K562 (cell line): ENCODE measurements around the gene POLR3GL. TPM values are rescaled to one million over a fixed set of nuclear protein-coding genes. Genes with fewer than 3 reads are reported as not detected.

Experiments
- EWSR1 ChIP-seq: fragments of 450-650 bp; IDR thresholded peaks from 2 replicates; pipeline ENCODE4 v1.6.1; 2018; ENCODE audit warnings: borderline replicate concordance, mild to moderate bottlenecking, low read depth, moderate library complexity; ENCODE audit not compliant: partially characterized antibody
- KLF10 ChIP-seq: fragments of 250-450 bp; sonication (Bioruptor Pico); IDR thresholded peaks from 2 replicates; pipeline ENCODE4 v1.6.1; 2021; ENCODE audit warnings: matching md5 sums
- MCM5 ChIP-seq: fragments of 450-650 bp; IDR thresholded peaks from 2 replicates; pipeline ENCODE4 v1.6.1; 2016; ENCODE audit warnings: low read depth
- MTA3 ChIP-seq: fragments of 450-650 bp; formaldehyde crosslinking; IDR thresholded peaks from 2 replicates; pipeline ENCODE4 v1.6.1; 2017; ENCODE audit warnings: mild to moderate bottlenecking, borderline replicate concordance
- TAL1 ChIP-seq: fragments of 450-650 bp; IDR thresholded peaks from 2 replicates; pipeline ENCODE4 v1.6.1; 2016; ENCODE audit warnings: mild to moderate bottlenecking
- TGIF2 ChIP-seq: sonication (generic); formaldehyde crosslinking; IDR thresholded peaks from 2 replicates; pipeline ENCODE4 v1.8.1; 2022; ENCODE audit warnings: mild to moderate bottlenecking, missing genetic modification reagents, moderate library complexity
- ZBTB7A ChIP-seq: IDR thresholded peaks from 2 replicates; pipeline ENCODE4 v1.6.1; 2011; ENCODE audit warnings: low read depth, mild to moderate bottlenecking, low read length, moderate library complexity, borderline replicate concordance; ENCODE audit not compliant: control insufficient read depth
- ZFP1 ChIP-seq: fragments of 450-650 bp; formaldehyde crosslinking; IDR thresholded peaks from 2 replicates; pipeline ENCODE4 v1.4.0; 2020; ENCODE audit warnings: mild to moderate bottlenecking, mixed read lengths
- ZSCAN32 ChIP-seq: fragments of 450-650 bp; formaldehyde crosslinking; IDR thresholded peaks from 2 replicates; pipeline ENCODE4 v1.4.0; 2020; ENCODE audit warnings: mild to moderate bottlenecking, moderate library complexity
- polyA plus RNA-seq, 8 experiments: library from polyadenylated mRNA; depleted of rRNA in 4 of 8; stranded (reverse) in 5 of 8; unstranded in 3 of 8; fragments of >200 nt; fragmentation: Nextera tagmentation in 2 of 8; fragmentation: Illumina TruSeq in 1 of 8; extraction: Ambion mirVana in 2 of 8; extraction: Trizol in 1 of 8; gene quantifications; 2 replicates each; pipeline versions ENCODE4 v1.2.1 to v1.2.3, GENCODE V29; 2011 to 2014; ENCODE audit warnings: inconsistent platforms in 1 of 8, missing spikeins in 1 of 8
- total RNA-seq, 7 experiments: library from RNA; depleted of rRNA in 6 of 7; stranded (reverse); fragments of >200 nt in 6 of 7; fragmentation: Illumina TruSeq in 2 of 7; extraction: Trizol in 2 of 7; gene quantifications; 2 replicates each; pipeline versions ENCODE4 v1.2.1 to v1.2.3, GENCODE V29; 2011 to 2021; ENCODE audit warnings: low replicate concordance in 1 of 7
- TF ChIP-seq, protein P1 (sequence below): sonication (generic); formaldehyde crosslinking; IDR thresholded peaks from 2 replicates; pipeline ENCODE4 v1.8.0; 2023; ENCODE audit warnings: mild to moderate bottlenecking, missing genetic modification reagents
- TF ChIP-seq, protein P2 (sequence below): sonication (generic); formaldehyde crosslinking; IDR thresholded peaks from 2 replicates; pipeline ENCODE4 v1.8.0; 2022; ENCODE audit warnings: mild to moderate bottlenecking, missing genetic modification reagents
- TF ChIP-seq, protein P3 (sequence below): IDR thresholded peaks from 2 replicates; pipeline ENCODE4 v1.6.1; 2011; ENCODE audit warnings: borderline replicate concordance, low read depth, mild to moderate bottlenecking, moderate library complexity, low read length; ENCODE audit not compliant: insufficient read depth, poor library complexity, severe bottlenecking
- TF ChIP-seq, protein P4 (sequence below): sonication (generic); formaldehyde crosslinking; IDR thresholded peaks from 2 replicates; pipeline ENCODE4 v1.9.0; 2022; ENCODE audit warnings: mild to moderate bottlenecking, missing genetic modification reagents
- TF ChIP-seq, protein P5 (sequence below): fragments of 450-650 bp; formaldehyde crosslinking; IDR thresholded peaks from 2 replicates; pipeline ENCODE4 v1.4.0; 2020; ENCODE audit warnings: mild to moderate bottlenecking, moderate library complexity
- TF ChIP-seq, protein P6 (sequence below): IDR thresholded peaks from 2 replicates; pipeline ENCODE4 v1.6.1; 2011; ENCODE audit not compliant: insufficient read length; ENCODE audit errors: extremely low read depth

The POLR3GL gene
- total and polyA plus RNA-seq, 9 of the 15 experiments (the other 6 are each of a cell fraction or from before 2014, with no cell fraction given) = 14.6 to 48.4 (median 38.2) TPM

DNA sequence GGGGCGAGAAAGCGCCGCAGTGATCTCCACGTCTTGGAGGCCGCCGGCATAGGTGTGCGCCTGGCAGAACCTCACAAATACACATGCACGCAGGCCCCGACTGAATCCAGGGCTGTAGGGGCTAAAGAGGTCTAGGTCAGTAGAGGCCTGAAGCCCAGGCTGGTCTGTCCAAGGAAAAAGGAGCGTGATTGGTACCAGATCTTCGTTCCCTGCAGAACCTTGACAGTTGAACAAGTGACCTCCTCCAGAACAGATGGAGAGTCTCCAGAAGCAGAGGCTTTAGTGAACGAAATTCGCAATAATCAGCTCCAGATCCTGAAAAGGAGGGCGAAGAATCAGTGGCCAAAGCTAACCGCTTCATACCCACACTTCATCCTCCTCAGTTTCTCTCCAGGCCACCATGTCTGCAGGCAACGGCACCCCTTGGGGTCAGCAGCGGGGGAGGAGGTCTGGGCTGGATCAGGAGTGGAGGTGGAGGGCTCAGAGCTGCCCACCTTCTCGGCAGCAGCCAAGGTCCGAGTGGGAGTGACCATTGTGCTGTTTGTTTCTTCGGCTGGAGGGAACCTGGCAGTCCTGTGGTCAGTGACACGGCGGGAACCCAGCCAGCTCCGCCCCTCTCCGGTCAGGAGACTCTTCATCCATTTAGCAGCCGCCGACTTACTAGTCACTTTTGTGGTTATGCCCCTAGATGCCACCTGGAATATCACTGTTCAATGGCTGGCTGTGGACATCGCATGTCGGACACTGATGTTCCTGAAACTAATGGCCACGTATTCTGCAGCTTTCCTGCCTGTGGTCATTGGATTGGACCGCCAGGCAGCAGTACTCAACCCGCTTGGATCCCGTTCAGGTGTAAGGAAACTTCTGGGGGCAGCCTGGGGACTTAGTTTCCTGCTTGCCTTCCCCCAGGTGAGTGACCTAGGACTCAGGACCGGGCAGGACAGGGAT lies 45.2 kb upstream of the POLR3GL start (continued):
- TF ChIP-seq, protein P1, sequence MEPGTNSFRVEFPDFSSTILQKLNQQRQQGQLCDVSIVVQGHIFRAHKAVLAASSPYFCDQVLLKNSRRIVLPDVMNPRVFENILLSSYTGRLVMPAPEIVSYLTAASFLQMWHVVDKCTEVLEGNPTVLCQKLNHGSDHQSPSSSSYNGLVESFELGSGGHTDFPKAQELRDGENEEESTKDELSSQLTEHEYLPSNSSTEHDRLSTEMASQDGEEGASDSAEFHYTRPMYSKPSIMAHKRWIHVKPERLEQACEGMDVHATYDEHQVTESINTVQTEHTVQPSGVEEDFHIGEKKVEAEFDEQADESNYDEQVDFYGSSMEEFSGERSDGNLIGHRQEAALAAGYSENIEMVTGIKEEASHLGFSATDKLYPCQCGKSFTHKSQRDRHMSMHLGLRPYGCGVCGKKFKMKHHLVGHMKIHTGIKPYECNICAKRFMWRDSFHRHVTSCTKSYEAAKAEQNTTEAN (CRISPR knock-in tag) = no peak
- TF ChIP-seq ZSCAN32 (CRISPR knock-in tag) (no peak), ZBTB7A (no peak; the same call in 1 of the 2 replicates), TAL1 (no peak), KLF10 (CRISPR knock-in tag) (no peak), ZFP1 (CRISPR knock-in tag) (no peak), MCM5 (no peak), MTA3 (no peak), TGIF2 (CRISPR knock-in tag) (no peak), EWSR1 (no peak)
- TF ChIP-seq, protein P2, sequence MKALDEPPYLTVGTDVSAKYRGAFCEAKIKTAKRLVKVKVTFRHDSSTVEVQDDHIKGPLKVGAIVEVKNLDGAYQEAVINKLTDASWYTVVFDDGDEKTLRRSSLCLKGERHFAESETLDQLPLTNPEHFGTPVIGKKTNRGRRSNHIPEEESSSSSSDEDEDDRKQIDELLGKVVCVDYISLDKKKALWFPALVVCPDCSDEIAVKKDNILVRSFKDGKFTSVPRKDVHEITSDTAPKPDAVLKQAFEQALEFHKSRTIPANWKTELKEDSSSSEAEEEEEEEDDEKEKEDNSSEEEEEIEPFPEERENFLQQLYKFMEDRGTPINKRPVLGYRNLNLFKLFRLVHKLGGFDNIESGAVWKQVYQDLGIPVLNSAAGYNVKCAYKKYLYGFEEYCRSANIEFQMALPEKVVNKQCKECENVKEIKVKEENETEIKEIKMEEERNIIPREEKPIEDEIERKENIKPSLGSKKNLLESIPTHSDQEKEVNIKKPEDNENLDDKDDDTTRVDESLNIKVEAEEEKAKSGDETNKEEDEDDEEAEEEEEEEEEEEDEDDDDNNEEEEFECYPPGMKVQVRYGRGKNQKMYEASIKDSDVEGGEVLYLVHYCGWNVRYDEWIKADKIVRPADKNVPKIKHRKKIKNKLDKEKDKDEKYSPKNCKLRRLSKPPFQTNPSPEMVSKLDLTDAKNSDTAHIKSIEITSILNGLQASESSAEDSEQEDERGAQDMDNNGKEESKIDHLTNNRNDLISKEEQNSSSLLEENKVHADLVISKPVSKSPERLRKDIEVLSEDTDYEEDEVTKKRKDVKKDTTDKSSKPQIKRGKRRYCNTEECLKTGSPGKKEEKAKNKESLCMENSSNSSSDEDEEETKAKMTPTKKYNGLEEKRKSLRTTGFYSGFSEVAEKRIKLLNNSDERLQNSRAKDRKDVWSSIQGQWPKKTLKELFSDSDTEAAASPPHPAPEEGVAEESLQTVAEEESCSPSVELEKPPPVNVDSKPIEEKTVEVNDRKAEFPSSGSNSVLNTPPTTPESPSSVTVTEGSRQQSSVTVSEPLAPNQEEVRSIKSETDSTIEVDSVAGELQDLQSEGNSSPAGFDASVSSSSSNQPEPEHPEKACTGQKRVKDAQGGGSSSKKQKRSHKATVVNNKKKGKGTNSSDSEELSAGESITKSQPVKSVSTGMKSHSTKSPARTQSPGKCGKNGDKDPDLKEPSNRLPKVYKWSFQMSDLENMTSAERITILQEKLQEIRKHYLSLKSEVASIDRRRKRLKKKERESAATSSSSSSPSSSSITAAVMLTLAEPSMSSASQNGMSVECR (CRISPR knock-in tag) = no peak; the same call in 1 of the 2 replicates
- TF ChIP-seq, protein P3, sequence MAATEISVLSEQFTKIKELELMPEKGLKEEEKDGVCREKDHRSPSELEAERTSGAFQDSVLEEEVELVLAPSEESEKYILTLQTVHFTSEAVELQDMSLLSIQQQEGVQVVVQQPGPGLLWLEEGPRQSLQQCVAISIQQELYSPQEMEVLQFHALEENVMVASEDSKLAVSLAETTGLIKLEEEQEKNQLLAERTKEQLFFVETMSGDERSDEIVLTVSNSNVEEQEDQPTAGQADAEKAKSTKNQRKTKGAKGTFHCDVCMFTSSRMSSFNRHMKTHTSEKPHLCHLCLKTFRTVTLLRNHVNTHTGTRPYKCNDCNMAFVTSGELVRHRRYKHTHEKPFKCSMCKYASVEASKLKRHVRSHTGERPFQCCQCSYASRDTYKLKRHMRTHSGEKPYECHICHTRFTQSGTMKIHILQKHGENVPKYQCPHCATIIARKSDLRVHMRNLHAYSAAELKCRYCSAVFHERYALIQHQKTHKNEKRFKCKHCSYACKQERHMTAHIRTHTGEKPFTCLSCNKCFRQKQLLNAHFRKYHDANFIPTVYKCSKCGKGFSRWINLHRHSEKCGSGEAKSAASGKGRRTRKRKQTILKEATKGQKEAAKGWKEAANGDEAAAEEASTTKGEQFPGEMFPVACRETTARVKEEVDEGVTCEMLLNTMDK = no peak
- TF ChIP-seq, protein P4, sequence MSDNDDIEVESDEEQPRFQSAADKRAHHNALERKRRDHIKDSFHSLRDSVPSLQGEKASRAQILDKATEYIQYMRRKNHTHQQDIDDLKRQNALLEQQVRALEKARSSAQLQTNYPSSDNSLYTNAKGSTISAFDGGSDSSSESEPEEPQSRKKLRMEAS (CRISPR knock-in tag) = 0 out of 2 replicates have a peak, but pooled peaks have one; percentile 17
- TF ChIP-seq, protein P5, sequence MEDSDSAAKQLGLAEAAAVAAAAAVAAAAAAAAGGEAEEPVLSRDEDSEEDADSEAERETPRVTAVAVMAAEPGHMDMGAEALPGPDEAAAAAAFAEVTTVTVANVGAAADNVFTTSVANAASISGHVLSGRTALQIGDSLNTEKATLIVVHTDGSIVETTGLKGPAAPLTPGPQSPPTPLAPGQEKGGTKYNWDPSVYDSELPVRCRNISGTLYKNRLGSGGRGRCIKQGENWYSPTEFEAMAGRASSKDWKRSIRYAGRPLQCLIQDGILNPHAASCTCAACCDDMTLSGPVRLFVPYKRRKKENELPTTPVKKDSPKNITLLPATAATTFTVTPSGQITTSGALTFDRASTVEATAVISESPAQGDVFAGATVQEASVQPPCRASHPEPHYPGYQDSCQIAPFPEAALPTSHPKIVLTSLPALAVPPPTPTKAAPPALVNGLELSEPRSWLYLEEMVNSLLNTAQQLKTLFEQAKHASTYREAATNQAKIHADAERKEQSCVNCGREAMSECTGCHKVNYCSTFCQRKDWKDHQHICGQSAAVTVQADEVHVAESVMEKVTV (CRISPR knock-in tag) = no peak
- TF ChIP-seq, protein P6, sequence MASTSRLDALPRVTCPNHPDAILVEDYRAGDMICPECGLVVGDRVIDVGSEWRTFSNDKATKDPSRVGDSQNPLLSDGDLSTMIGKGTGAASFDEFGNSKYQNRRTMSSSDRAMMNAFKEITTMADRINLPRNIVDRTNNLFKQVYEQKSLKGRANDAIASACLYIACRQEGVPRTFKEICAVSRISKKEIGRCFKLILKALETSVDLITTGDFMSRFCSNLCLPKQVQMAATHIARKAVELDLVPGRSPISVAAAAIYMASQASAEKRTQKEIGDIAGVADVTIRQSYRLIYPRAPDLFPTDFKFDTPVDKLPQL = no peak
